ENCODE measurements around the gene RAD18. TPM values are rescaled to one million over a fixed set of nuclear protein-coding genes. Genes with fewer than 3 reads are reported as not detected.

RAD18 gene
- total RNA-seq, 1 experiment from 2014 or later = 13.8 TPM

- DNase-seq (ENCODE audit: low read depth, low spot score) = no peak
- peak; percentile 19; the same call in 1 of the 2 replicates for ATAC-seq
- Histone ChIP-seq H3K27me3 (ENCODE audit: control insufficient read depth, insufficient read depth, low read length) (no peaks in the 10 kb centered on the region), H3K27ac (ENCODE audit: low read length) (peak overlapping the region; percentile 48; the same call in 1 of the 2 replicates), H3K4me3 (ENCODE audit: low read depth in 2 of 2, low read length in 2 of 2) (no peak overlapping the region), H3K4me1 (ENCODE audit: control insufficient read depth, insufficient read depth, low read length) (0 out of 2 replicates have a peak, but pooled peaks cover 4% of the 10 kb centered on the region), H3K36me3 (ENCODE audit: control insufficient read depth, insufficient read depth, low read length) (no peaks in the 10 kb centered on the region), H3K9me3 (ENCODE audit: control insufficient read depth, insufficient read depth, low read depth, low read length) (no peaks in the 10 kb centered on the region)
- POLR2A ChIA-PET = no interaction called here
- CTCF ChIA-PET = no interaction called here
- TF ChIP-seq POLR2AphosphoS5 (IDR thresholded peaks at IDR 0.05; ENCODE audit: low read depth, low read length) = no peak
- no peak for TF ChIP-seq CTCF (IDR thresholded peaks at IDR 0.05)
- no peak for TF ChIP-seq TCF7L2 (IDR thresholded peaks at IDR 0.05; ENCODE audit: low read depth, low read length)
- no peak for TF ChIP-seq SIN3A (IDR thresholded peaks at IDR 0.05; ENCODE audit: borderline replicate concordance, insufficient read depth, low read depth, low read length)
- no peak for TF ChIP-seq REST (IDR thresholded peaks at IDR 0.05; ENCODE audit: insufficient read depth in 1 of 2, low read depth in 2 of 2, low read length in 1 of 2)
- intact Hi-C loops (cut with micrococcal nuclease; ENCODE audit: unreplicated experiment) = no loop called here
- BruUV-seq (replicated peaks) = no TSS peak
- in situ Hi-C loops (cut with HindIII; ENCODE audit: low pct_unique_long_range_greater_than_20kb, low sequenced_read_pairs) = no loop called here
Observed at GRCh38 chr3:8870134-8870533, 93.1 kb downstream of the RAD18 start.

- Histone ChIP-seq H3K9me3 (ENCODE audit: control insufficient read depth, insufficient read depth, low read depth, low read length) (no peaks in the 10 kb centered on the region), H3K27me3 (ENCODE audit: control insufficient read depth, insufficient read depth, low read length) (no peaks in the 10 kb centered on the region), H3K4me3 (ENCODE audit: low read depth in 2 of 2, low read length in 2 of 2) (no peak overlapping the region), H3K27ac (ENCODE audit: low read length) (peak overlapping the region; percentile 48), H3K36me3 (ENCODE audit: control insufficient read depth, insufficient read depth, low read length) (no peaks in the 10 kb centered on the region), H3K4me1 (ENCODE audit: control insufficient read depth, insufficient read depth, low read length) (0 out of 2 replicates have a peak, but pooled peaks cover 4% of the 10 kb centered on the region)
- POLR2A ChIA-PET = no interaction called here
- TF ChIP-seq REST (IDR thresholded peaks at IDR 0.05; ENCODE audit: insufficient read depth in 1 of 2, low read depth in 2 of 2, low read length in 1 of 2) = no peak
- TF ChIP-seq TCF7L2 (IDR thresholded peaks at IDR 0.05; ENCODE audit: low read depth, low read length) = no peak
- no peak for TF ChIP-seq SIN3A (IDR thresholded peaks at IDR 0.05; ENCODE audit: borderline replicate concordance, insufficient read depth, low read depth, low read length)
- TF ChIP-seq POLR2AphosphoS5 (IDR thresholded peaks at IDR 0.05; ENCODE audit: low read depth, low read length) = no peak
- peak; percentile 96 for ATAC-seq
- CTCF ChIA-PET = no interaction called here
- in situ Hi-C loops (cut with HindIII; ENCODE audit: low pct_unique_long_range_greater_than_20kb, low sequenced_read_pairs) (no loop called here), intact Hi-C loops (cut with micrococcal nuclease; ENCODE audit: unreplicated experiment) (no loop called here)
- peak; percentile 92 for DNase-seq (ENCODE audit: low read depth, low spot score)
- BruUV-seq (replicated peaks) = no TSS peak
Observed at GRCh38 chr3:8869613-8870012, 93.7 kb downstream of the RAD18 start.

Data from Panc1 (cell line).